DMS153 (cell line): ENCODE results near the gene SERTM1.

Experiments
- DNase-seq: peaks from one replicate; lab custom pipeline; 2025; lab: John Stamatoyannopoulos, UW

The SERTM1 gene

GRCh38 chr13:36710396-36710795, 36.6 kb downstream of the SERTM1 start:
- no peak for DNase-seq

GRCh38 chr13:36712290-36712689, 38.5 kb downstream of the SERTM1 start:
- no peak for DNase-seq

DNA sequence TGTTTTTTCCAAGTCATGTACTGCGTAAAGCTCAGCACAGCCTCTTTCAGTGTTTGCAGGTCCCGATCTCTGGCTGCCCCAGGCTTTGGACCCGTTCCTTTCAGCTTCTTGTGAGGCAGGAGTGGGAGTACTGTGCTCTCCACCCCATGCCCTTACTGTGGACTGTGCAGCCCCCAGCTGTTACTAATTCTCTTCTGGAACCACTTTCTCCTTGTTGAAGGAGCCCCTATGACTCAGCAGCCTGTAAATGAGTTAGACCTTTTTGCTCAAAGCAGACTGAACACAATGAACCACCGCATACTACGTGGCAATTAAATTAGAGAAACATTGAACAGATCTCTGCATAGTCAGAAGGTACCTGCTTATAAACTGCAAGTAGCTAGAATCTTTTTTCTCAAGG, 39.0 kb downstream of the SERTM1 start:
- no peak for DNase-seq

DNA sequence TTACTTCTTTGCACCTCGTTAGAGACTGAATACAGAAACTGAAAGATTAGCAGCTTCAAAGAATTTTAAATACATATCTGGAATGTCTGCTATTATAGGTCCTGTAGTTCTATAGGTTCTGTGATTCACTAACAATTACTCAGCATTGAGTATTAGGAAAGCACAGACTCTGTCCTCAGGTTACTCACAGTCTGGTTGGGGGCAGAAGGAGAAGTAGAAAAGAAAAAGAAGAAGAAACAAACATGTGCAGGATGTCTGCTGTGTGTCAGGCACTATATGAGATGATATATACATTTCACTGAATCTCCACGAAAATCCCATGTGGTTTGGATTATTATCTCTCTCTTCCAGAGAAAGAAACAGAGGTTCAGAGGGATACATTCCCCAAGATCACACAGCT, 40.1 kb downstream of the SERTM1 start:
- DNase-seq, result no peak

- no peak for DNase-seq
These were observed 42.0 kb downstream of the SERTM1 start for GRCh38 chr13:36715841-36716240.

GRCh38 chr13:36717017-36717416, 43.2 kb downstream of the SERTM1 start:
- no peak for DNase-seq

DNA sequence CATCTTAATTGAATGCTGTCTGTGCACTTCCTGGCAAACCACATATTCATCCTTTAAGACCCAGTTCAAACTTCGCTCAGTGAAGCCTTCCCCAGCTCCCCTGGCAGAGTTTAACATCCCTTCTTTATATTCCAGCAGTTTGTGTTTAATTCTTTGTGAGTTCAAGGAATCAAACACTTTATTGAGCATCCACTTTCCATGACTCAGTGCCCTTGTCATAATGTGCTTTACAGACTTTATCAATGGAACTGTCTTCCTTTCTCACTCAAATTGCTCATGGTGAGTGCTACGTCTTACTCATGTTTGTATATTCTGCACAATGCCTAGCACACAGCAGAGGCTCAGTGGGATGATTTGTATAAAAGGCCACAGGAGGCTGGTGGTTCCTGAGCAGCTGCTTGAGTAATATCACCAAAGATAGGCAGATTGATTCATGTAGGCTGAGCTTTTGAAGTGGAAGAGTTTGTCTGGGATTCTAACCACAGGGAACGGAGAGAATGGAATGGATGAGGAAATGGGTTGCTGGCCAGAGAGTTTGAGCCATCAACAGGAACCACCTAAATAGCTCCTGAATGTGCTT, 44.2 kb downstream of the SERTM1 start:
- DNase-seq, result no peak

DNA sequence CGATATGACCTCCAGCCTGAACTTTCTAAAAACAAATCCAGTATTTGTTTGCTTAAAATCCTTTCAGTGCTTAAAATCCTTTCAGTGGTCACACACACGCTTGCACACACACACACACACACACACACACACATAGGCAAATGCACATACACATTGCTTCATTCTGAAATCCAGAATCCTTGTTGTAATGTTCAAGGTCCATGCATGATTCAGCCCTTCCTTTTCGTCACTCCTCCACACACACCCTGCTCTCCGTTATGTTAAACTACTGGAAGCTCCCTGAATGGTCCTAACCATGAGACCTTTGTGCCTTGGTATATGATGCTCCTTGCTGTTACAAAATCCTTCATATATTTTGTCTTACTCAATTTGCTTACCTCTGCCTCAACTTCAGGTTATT, 44.9 kb downstream of the SERTM1 start:
- no peak for DNase-seq

GRCh38 chr13:36724141-36724540, 50.3 kb downstream of the SERTM1 start:
- DNase-seq, result no peak

DNA sequence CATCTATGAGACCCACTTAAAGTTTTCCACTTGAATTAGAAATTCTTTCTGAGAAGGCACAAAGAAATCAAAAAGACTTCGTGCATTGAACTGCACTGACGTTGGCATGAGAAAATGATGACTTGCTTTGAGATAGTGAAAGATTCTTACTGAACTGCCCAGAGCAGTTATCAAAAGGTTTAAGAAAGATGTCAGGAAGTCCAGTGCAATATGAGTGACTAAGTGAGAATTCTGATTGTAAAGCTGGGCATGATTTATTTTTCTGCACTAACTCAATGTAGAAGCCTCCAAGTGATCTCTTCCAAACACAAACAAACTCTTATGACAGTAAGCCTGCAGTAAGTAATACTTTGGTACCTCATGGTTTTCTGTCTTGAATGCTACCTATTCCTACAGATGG, 52.1 kb downstream of the SERTM1 start:
- no peak for DNase-seq

GRCh38 chr13:36728006-36728405, 54.2 kb downstream of the SERTM1 start:
- DNase-seq, result no peak

DNA sequence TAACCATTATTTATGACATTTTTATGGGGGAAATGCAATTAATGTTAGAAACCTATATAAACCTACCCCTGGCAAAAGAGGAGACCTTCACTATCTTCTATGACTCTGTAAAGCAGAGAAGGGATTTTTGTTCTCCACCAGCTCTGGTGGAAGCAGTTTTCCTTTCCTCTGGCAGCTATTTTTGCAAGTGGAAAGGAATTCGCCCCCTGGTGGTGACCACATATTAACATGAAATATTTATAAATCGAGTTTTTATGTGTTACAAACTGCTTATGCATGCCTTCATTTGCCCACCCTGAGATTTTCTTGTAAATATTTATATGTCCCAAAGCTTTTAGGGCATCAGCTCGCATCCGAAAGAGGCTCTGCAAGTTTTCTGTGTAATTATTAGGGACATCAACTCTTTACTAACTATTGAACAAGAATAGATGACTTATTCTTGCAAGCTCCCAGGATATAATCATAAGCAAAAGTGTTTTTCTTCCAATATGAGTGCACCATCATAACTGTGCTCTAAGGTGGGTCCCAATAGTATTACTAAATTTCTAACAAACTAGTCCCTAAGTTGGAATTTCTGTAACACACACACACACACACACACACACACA, 62.4 kb downstream of the SERTM1 start:
- peak; percentile 9 for DNase-seq

DNA sequence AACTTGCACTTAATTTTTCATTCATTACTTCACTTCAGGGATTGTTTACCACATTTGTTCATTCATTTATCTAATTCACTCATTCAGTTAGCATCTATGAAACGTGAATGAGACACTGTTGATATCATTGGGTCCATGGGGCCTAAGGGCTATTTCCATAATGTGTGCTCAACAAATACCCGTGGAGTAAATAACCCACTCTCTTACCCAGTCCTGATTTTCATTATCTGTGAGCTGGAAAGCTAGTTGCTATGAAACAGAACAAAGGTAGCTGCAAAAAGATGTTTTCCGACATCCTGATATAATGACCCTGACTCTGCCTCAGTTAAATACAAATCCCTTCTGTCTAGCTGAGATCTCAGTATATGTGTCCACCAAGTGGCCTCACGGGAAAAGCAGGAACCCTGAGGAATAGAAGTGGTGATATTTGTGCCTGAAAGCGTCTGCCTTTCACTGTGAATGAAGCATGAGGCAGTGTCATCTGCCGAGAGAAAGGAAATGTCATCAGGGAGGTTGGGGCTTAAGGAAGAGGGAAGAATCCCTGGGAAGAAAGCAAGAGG, 63.8 kb downstream of the SERTM1 start:
- DNase-seq, result no peak

DNA sequence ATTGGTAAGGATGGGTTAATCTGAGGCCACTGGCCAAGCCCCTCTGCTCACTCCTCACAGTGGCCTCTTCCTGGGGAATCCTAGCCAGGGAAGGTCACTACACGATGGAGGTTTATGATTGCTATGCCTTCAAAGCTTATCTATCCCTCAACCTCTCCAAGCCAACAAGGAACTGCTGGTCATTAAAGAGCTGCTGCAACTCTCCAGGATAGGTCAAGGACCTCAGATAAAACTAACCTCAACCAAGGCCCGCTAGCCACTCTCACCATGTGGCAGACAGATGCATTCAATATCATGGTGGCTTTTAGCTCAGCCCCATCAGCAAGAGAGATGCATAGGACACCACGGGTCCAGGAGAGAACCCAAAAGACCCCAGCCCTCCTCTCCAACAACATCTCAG, 71.6 kb downstream of the SERTM1 start:
- DNase-seq, result no peak

DNA sequence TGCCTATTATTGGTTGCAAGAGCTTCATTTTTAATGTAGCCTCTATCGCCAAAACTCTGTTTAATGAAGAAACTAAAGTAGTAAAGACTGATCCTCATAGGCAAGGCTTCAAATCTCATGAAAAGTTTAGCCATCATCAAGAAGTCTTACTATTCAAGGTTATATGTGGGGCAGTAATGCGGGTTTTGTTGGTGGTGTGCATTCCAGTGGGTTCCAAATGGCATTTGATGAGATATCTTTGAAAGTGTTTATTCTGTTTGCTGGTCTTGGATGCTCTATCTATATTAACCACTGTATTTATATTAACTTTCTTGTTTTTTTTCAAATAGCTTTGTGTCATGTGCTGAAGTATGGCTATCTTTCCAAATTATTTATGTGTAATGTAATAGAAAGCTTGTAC, 72.2 kb downstream of the SERTM1 start:
- DNase-seq, result no peak
